Measurements from ENCODE around the gene TTC28.
A peak's percentile ranks its signal among the peaks of the same experiment; 100 is the strongest.
"Not testable (repeated sequence)": the region's sequence is repeated elsewhere in the genome, so short reads cannot be mapped to it uniquely, and the experiment has no call there.

TTC28 gene

GRCh38 chr22:28557184-28557583 is 122.5 kb downstream of the TTC28 start:
- no peak for DNase-seq (ENCODE audit: low read depth)

GRCh38 chr22:28553108-28553866 is 126.4 kb downstream of the TTC28 start:
- DNase-seq (ENCODE audit: low read depth): not testable (repeated sequence)

- no peak for DNase-seq (ENCODE audit: low read depth)
Observed at GRCh38 chr22:28548406-28548805, 131.2 kb downstream of the TTC28 start.

- peak; percentile 10 for DNase-seq (ENCODE audit: low read depth)
Observed at GRCh38 chr22:28547132-28547842, 132.4 kb downstream of the TTC28 start.

GRCh38 chr22:28544431-28544868 is 135.2 kb downstream of the TTC28 start:
- DNase-seq (ENCODE audit: low read depth): no peak

GRCh38 chr22:28542980-28543621 is 136.5 kb downstream of the TTC28 start:
- DNase-seq (ENCODE audit: low read depth): no peak

DNA sequence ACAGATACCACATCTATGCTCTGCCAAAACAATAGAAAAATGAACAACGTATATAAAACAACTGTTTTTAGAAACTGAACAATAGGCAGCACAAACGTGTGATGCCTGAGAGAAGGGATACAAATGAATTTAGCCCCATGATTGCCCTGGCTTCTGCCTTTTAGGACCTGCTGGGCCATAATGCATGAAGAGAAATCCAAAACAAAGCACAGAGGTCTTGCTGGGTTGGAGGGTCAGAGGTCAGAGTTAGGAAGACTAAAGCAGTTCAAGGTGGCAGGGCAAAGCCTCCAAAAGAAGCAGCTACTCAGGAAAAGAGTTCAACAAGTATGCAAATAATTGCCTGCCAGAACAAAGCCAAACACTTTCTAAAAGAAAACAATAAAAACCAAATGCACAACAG is 138.5 kb downstream of the TTC28 start:
- DNase-seq (ENCODE audit: low read depth): no peak

GRCh38 chr22:28538922-28539321 is 140.7 kb downstream of the TTC28 start:
- no peak for DNase-seq (ENCODE audit: low read depth)

GRCh38 chr22:28530565-28530964 is 149.1 kb downstream of the TTC28 start:
- DNase-seq (ENCODE audit: low read depth): not testable (repeated sequence)

DNA sequence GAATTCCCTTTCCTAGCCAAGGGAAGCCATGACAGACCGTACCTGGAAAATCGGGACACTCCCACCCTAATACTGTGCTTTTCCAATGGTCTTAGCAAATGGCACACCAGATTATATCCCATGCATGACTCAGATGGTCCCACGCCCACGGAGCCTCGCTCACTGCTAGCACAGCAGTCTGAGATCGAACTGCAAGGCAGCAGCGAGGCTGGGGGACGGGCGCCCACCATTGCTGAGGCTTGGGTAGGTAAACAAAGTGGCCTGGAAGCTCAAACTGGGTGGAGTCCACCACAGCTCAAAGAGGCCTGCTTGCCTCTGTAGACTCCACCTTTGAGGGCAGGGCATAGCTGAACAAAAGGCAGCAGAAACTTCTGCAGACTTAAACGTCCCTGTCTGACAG is 150.5 kb downstream of the TTC28 start:
- DNase-seq (ENCODE audit: low read depth): not testable (repeated sequence)

- DNase-seq (ENCODE audit: low read depth): no peak
Observed at GRCh38 chr22:28521451-28521850, 158.2 kb downstream of the TTC28 start.

DNA sequence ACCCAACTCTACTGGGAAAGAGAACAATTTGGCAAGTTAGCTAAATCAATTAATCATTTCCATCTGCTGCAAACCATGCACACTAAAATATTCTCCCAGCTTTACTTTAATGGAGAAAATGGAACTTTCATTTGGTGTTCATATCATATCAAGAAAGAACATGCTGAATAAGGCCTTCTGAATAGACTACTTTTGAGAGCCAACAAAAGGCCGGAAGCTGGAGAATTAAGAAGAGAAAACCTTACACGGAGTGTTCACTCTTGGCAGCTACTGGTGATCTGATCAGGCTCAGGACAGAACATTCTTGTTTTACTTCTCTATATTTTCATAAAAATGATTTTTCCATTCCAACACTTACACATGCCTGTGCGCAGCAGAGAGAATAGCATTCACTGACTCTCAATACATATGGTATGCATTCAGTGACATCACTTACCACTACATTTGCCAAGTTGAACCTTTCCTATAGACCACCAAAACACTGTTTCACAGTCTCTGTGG is 165.3 kb downstream of the TTC28 start:
- DNase-seq (ENCODE audit: low read depth): no peak

DNA sequence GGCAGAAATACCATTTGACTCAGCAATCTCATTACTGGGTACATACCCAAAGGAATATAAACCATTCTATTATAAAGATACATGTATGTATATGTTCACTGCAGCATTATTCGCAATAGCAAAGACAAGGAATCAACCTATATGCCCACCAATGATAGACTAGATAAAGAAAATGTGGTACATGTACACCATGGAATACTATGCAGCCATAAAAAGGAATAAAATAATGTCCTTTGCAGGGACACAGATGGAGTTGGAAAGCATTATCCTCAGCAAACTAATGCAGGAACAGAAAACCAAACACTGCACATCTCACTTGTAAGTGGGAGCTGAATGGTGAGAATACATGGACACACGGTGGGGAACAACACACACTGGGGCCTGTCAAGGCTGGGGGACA is 167.3 kb downstream of the TTC28 start:
- not testable (repeated sequence) for DNase-seq (ENCODE audit: low read depth)

GRCh38 chr22:28507896-28508295 is 171.7 kb downstream of the TTC28 start:
- no peak for DNase-seq (ENCODE audit: low read depth)

DNA sequence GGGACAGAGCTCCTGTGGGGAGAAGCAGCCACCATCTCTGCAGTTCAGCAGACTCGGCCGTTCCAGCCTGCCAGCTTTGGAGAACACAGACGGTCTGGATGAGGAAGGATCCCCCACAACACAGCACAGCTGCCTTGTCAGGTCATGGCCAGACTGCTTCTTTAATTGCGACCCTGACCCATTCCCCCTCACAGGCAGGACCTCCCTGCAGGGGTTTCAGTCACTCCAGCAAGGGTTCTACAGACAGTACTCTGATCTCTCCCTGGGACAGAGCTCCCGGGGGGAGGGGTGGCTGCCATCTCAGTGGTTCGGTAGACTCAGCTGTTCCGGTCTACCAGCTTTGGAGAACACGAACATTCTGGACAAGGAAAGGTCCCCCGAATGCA is 173.5 kb downstream of the TTC28 start:
- DNase-seq (ENCODE audit: low read depth): no peak

DNA sequence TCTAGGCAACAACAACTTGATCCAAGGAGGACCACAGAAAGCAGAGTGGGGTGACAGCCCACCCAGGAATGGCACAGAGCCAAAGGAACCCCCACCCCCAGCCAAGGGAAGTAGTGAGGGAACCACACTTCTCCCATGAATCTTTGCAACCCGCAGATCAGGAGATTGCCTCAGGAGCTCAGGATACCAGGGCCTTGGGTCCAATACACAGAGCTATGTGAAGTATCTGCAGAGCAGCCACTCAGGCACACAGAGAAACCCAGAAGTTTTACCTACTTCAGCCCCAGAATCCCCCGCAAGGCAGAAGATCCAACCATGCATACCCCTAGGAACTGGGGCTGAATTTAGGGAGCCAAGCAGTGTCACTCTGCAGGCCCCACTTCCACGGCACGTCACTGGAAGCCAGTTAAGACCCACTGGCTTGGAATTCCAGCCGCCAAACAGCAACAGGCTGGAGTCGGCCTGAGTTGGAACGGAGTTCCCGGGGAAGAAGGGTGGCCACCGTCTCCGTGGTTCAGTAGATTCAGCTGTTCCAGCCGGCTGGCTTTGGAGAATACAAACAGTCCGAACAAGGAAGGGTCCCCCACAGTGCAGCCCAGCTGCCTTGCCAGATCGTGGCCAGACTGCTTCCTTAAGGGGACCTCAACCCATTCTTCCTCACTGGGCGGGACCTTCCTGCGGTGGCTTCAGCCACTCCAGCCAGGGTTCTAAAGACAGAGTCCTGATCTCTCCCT is 174.1 kb downstream of the TTC28 start:
- no peak for DNase-seq (ENCODE audit: low read depth)

DNA sequence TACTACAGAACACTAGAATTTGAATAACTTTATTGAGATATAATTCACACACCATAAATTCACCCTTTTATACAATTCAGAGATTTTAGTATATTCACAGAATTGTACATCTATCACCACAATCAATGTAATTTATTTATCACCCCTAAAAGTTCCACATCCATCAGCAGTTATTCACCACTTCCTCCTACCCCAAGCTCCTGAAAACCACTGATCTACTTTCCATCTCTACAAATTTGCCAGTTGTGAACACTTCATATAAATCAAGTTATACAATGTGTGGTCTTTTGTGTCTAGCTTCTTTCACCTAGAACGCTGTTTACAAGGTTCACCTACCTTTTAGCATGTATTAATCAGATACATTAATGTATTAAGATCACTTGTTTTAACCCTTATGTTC is 179.6 kb downstream of the TTC28 start:
- DNase-seq (ENCODE audit: low read depth): no peak

DNA sequence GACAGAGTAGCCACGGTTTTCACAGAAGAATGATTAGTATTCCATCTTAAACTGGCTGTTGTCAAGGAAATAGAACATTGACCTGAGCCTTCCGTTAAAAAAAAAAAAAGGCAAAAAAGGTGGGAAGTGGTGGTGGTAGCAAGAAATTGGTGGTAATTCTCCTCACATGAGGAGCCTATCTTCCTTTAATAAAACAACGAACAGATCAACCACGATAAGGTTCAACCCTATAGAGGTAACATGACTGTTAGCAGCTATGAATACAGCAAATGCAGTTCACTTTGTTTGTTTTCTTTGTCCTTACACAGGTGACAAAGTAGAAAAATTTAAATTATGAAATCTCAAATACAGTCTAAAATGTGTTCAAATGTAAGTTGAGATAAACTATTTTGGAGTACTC is 181.6 kb downstream of the TTC28 start:
- no peak for DNase-seq (ENCODE audit: low read depth)

DNA sequence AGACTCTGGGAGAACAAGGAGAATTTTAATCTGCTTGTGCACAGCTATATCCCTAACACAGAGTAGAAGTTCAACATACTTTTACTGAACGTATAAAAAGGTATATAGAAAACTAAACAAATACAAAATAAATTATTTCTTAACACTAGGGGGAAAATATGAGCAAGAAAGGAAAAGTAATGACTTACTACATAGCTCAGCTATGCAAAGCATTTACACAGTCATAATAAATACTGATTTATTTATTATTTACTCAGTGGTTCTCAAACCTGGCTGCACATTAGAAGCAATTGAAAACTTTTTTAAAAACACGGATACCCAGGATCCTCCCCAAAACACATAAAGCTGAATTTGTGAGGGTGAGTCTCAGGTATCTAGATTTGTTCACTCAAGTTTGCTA is 182.5 kb downstream of the TTC28 start:
- no peak for DNase-seq (ENCODE audit: low read depth)

DNA sequence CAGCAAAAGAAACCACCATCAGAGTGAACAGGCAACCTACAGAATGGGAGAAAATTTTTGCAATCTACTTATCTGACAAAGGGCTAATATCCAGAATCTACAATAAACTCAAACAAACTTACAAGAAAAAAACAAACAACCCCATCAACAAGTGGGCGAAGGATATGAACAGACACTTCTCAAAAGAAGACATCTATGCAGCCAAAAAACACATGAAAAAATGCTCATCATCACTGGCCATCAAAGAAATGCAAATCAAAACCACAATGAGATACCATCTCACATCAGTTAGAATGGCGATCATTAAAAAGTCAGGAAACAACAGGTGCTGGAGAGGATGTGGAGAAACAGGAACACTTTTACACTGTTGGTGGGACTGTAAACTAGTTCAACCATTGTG is 188.4 kb downstream of the TTC28 start:
- DNase-seq (ENCODE audit: low read depth): not testable (repeated sequence)

DNA sequence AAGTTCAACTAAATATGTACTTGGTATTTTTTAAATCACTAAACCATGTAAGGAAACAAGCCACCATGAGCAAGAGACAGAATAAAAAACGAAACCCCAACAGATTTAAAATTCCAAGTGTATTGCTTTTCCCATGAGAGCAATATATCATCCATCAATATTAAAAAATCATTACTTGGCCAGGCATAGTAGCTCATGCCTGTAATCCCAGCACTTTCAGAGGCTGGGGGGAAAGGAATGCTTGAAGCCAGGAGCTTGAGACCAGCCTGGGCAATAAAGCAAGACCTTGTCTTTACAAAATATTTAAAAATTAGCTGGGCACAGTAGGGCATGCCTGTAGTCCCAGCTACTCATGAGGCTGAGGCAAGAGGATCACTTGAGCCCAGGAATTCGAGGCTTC is 190.8 kb downstream of the TTC28 start:
- DNase-seq (ENCODE audit: low read depth): no peak

GRCh38 chr22:28484662-28485061 is 195.0 kb downstream of the TTC28 start:
- no peak for DNase-seq (ENCODE audit: low read depth)

All from non-pigmented ciliary epithelial cell (primary cell).